ENCODE measurements around the gene SPTB. TPM values are rescaled to one million over a fixed set of nuclear protein-coding genes. Genes with fewer than 3 reads are reported as not detected.
"Not testable (repeated sequence)": the region's sequence is repeated elsewhere in the genome, so short reads cannot be mapped to it uniquely, and the experiment has no call there.

Gene SPTB
- total RNA-seq, 1 donor from 2014 or later = 0.10 TPM

DNA sequence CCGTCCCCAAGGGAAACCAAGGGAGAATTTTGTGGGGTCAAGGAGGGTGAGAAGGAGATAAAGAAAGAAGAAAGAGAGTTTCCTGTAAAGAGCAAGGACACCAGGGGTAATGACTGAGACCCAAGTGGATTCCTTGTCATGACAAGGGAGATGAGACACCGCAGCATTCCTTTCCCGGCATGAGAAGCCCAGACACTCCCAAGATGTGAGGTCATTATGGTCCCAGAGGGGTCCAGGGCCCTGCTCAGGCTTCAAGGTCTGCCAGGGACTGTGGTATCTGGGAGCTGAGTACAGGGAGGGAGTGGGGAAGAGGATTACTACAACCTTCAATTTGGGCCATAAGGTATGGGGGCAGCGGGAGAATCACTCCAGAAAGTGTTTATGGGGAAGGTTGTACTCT, 58.1 kb downstream of the SPTB start:
- DNase-seq (ENCODE audit: low read depth) = no peak

DNA sequence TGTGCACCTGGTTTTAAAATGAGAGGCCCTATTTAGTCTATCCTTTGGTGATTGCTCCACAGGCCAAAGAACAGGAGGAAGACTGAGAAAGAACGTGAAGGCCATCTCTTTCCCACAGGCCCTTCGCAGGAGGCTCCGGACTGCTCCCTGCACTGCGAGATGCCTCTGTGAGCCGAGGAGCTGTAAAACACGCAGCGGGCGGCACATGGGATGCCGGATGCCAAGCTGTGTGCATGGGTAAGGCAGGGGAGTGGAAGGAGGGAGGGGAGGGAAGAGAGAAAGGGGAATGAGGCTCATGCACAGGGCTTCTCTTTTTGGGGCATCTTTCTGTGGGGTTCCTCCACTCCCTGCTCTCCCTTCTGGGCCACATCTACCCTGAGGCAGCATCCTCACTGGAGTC, 61.6 kb downstream of the SPTB start:
- no peak for DNase-seq (ENCODE audit: low read depth)

DNA sequence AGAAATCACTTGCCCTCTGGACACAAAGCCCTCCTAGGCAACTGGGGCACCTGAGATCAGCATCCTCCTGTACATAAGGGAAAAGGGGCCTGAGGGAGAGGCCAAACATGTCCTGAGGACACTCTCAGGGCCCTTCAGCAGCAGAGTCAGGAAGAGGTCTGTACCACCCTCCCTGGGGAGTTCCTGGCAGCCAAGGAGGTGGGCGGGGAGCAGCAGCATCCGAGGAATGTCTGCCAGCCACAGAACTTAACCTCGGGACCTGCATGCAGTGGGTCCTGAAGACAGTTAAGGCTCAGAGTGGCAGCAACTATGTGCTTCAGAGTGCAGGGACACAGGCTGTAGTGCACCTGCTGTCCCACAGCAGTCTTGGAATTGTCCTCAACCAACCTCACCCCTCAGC, 62.1 kb downstream of the SPTB start:
- DNase-seq (ENCODE audit: low read depth) = peak; percentile 30

DNA sequence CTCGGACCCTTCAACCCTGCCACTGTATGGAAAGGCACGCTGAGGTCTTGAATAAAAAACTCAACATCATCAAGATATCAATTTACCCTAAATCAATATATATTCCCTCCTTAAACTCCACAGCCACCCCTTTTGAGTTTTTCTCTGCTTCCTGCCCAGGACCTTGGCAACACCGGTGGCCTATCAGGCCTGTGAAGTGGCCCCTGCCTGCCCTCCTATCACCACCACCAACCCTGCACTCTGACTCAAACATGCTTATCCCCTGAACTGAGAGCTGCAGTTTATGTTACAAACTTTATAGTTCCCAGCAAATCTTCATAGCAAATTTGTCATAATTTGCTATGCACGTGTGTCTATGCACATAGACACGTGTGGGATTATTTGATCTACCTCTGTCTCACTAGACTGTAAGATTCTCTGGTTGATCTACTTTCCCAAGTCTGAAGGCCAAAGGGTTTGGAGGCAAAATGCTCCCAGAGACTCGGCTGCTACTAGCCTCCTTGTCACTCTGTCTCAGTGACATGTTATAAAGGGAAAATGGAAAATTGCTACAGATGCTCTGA, 63.4 kb downstream of the SPTB start:
- no peak for DNase-seq (ENCODE audit: low read depth)

DNA sequence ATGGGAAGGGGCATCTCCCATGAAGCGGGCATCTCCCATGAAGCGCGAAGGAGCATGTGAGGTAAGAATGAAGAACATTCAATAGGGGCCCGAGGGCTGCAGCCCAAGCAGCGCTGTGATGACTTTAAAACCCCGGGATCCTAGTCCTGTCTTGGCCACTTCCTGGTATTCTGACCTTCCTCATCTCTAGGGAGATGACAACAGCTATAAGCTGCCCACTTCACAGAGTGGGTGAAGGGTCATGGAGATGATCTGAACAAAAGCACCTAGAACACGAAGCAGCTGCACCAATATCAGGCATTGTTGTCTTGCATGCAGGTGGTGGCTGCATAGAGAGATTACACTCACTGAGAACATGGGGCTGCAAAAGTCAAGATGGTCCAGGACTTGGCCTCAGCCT, 64.5 kb downstream of the SPTB start:
- no peak for DNase-seq (ENCODE audit: low read depth)

DNA sequence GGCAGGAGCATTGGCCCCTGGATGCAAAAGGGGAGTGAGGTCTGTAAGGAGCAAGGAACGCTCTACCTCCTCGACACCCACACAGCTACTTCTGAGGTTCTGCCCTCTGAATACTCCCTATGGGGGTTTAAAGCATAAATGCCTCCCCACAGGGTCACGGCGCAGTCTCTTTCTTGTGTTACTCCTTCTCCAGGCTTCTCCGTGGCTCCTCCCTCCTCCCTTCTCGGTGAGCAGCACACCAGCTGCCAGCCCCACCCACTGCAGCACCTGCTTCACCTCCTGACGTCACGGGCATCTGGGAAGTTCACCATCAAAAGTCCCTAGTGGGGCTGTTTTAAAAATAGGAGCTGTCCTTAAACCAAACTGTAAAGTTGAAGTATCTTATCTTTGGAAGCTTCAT, 67.3 kb downstream of the SPTB start:
- DNase-seq (ENCODE audit: low read depth) = no peak

DNA sequence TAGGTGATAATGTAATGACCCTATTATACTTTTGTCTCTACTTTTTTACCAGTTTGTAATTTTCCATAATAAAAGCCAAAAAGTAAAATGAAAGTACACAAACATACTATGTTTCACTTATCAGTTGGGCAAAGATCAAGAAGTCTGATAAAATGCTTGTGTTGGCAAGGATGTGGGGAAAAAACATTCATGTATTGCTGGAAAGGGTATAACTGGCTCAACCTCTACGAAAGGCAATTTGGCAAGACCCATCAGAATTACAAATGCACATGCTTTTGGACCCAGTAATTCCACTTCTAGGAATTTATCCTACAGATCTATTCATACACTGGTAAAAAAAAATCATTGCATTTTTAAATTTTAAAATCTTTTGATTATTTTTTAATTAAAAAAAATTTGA, 68.0 kb downstream of the SPTB start:
- DNase-seq (ENCODE audit: low read depth) = no peak

DNA sequence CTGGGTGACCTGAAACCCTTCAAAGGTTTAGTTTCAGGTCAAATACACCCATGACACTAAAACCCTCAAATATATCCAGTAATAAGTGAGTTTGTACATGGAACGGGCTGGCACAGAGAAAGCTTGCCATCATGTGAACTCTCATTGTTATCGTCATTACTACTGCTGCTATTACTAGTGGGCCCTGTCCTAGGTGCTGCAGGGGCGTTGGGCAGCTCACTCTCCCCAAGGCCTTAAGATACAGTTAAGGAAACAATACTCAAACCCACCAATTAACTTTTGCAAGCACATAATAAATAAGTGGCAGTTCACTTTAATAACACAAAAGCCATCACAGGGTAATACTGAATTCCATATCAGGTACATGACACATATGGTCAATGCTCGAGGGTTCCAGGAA, 71.3 kb downstream of the SPTB start:
- no peak for DNase-seq (ENCODE audit: low read depth)

DNA sequence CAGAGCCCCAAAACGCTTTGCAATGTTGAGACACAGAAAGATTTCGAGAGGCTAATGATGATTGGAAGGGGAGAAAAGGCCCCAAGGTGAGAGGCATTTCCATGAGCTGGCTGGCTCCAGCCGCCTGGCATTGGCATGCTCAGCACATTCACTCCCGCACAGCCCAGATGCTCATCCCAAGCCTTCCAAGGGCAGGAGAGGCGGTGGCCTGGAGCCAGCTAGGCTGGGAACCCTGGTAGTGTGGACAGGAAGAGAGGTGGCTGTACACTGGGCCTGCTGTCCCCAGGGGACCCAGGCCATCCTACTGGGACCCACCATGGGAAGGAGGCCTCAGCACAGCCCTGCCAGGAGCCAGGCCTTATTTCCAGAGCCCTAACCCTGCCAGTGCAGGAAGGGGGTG, 72.2 kb downstream of the SPTB start:
- DNase-seq (ENCODE audit: low read depth) = no peak

DNA sequence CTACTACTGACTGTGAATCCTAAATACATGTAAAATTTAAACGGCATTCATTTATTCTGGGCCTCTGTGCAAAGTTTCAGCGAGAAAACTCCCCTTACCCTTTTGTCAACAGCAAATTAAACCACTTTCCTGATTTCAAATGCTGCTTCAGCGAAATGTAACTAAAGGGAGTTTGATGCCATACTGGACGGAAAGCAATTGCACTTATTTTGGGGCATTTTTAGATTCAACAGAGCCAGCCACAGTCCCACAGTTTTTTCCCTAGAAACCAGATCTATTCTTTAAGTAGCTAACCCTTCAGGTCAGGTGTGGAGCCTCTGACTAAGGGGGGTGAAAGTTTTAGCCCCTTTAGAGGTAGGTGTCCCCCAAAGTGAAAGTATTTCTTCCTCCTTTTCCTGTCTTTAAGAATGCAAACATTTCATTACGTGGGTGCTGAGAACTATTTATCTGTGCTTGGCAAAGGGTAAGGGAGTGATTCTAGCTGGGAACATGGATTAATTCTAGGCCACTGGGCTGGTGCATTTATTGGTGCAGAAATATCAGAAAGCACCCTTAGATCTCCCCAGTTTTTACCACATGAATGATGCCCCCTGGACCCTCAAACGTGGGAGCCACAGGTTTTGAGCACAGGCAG, 72.7 kb downstream of the SPTB start:
- no peak for DNase-seq (ENCODE audit: low read depth)

DNA sequence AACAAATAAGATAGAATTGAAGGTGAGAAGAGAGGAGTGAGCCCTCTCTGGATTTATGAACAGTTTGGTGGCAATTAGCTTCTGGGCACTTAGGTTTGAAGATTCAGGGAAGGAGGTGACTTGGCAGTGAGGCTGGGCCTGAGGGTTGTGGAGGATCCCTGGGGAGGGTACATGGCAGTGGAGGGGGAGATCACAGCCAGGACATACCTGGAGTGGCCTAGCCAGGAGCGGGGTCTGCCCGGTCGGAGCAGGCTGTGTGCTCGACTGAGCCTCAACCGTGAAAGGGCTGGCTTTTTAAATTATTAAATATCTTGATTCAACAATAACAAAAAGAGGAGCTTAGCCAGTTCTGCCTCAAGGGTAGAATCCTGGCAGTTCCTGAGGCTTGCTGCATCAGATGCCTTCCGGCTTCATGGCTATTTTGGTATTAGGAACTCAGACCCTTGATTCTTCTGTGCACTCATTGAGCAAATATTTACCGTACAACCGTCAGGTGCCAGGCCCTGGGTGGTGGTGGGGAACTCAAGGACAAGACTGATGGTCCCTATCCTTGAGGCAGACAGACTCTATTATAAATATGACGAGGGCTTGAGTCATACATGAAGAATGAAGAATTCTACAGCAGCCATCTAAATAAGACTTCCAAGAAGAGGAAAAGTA, 73.4 kb downstream of the SPTB start:
- peak; percentile 76 for DNase-seq (ENCODE audit: low read depth)

DNA sequence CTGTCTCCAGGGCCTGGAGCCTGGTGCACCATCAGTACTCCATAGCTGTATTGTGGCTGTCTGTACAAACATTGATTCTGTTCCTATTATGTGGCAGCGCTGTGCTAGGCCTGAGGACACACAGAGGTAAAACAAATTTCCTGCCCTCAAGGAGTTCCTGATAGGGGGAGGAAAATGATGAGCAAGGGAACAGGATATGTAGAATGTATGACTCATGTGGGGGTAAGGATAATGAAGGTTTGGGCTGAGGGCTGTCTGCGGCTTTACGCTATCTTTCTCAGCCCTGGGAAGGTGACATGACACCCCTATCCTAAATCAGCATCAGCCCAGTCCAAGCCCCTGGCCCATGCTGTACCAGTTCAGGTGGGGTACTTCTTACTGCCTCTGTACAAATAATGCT, 74.1 kb downstream of the SPTB start:
- DNase-seq (ENCODE audit: low read depth) = not testable (repeated sequence)

DNA sequence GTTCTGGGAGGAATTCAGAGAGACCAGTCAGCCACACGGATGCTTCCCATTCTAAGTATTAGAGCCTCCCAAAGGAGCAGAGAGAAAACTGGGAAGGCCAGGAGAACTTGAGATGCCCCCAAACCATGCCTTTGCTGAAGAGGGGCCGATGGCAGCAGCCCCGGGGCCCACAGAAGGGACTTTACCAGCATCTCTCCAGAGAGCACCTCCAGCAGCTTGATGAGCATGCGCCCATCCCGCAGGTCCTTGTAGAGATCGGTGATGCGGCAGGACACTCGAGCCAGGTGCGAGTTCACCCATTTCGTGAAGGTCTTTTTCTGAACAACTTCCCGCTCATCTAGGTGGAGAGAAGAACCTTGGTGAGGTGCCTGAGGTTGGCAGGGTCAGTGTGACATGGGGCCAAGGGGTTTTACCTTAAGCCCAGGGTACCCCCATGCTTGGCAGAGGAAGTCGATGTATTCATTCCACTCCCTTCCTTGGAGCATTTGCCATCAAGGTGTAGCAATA, 74.9 kb downstream of the SPTB start:
- DNase-seq (ENCODE audit: low read depth) = no peak

DNA sequence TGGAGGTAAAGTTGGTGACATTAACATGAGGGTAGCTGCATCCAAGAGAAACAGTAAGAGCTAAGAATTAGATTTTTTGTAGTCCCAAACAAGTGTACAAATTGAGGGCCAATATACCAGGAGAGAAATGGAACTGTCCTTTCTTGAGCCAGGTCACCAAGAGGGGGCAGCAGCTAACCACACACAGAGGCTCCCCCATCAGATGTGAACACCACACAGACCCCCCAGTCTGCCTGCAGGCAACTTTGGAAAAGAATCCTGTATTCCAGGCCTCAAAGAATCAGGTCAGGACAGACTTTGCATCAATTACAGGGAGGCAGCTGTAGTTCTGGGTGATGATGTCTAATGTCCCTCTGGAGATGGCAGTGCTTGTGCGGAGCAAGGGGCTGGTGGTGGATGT, 77.9 kb downstream of the SPTB start:
- DNase-seq (ENCODE audit: low read depth) = no peak

DNA sequence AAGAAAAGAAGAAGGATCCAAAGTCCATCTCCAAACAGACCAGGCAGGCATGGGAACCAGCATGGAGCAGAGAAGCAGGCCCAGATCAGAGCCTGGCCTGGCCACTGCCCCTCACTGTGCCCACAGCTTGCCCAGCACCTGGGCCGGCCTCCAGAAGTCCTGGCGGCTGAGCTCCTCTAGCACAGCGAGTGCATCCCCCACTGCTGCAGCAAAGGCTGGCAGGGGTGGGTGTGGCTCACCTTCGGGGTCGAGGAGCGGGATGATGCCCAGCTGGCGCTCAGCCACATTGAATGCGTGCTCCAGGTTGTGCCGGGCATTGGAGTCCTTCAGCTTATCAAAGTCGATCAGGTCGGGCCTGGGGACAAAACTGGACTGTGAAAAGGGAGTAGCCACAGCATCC, 78.7 kb downstream of the SPTB start:
- DNase-seq (ENCODE audit: low read depth) = no peak

DNA sequence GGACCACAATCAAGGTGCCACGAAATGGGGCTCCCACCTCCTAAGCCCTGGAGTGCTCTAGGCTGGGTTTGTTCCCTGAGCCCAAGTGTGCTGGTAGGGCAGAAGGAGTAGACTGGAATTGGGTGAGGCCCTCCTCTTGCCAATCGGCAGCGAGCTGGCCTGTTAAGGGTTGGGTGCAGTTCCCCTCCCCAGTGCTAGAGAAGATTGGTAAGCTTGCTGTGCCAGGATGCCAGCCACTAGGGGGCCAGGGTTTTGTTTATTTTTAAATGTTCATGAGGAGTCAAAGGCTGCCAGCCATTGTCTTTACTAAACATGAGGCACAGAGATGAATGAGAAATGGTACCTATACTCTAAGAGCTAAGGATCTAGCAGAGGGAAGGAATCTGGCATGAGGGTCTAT, 79.7 kb downstream of the SPTB start:
- peak; percentile 47 for DNase-seq (ENCODE audit: low read depth)

DNA sequence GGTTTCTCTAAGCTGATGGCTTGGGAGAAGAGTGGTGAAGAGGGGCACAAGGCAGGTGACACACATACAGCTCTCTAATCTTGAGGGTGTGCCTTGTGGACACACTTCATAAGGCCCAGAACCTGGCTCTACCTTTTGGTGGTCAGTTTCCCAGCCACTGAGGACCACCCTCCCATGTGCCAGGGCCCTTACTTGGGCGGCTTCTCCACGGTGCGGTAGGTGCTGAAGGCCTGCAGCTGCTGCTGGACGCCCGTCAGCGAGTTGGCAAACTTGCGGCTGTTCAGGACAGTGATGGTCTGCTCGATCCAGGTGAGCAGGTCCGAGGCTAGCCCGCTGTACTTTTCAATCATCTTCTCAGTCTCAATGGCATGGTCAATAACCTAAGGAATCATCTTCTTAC, 80.2 kb downstream of the SPTB start:
- DNase-seq (ENCODE audit: low read depth) = no peak

DNA sequence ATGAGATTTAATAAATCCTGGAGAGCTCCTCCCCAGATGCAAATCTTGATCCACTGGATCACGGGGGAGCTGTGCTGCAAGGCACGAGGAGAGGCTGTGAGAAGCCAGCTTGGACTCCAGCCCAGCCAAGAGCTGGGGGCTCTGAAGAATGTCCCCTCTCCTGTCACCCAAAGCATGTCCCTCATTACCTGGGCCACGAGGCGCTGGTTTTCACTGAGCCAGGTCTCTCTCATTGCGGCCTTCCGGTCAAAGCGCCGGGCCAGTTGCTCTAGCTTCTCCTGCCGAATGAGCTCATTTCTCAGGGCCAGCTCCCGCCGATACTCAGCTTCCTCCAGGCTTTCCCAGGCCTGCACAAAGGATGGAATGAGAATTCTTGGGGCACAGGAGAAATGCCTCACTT, 83.3 kb downstream of the SPTB start:
- DNase-seq (ENCODE audit: low read depth) = no peak

DNA sequence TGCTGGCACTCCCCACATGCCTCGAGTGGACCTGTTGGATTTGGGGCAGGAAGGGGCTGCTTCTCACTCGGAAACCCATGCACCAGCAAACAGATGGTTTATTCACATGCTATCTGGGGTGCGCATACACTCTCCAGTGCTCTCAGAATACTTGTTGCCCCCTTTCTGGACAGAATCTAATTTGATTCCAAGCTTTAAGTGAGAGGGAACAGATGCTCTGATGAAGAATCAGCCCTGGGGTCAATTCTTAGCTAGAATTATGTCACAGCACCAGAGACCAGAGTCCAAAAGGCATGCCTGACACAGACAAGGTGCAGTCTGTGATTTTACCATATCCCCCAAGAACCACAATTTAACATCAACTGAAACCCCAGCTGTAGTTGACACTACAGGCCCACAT, 83.8 kb downstream of the SPTB start:
- DNase-seq (ENCODE audit: low read depth) = no peak

DNA sequence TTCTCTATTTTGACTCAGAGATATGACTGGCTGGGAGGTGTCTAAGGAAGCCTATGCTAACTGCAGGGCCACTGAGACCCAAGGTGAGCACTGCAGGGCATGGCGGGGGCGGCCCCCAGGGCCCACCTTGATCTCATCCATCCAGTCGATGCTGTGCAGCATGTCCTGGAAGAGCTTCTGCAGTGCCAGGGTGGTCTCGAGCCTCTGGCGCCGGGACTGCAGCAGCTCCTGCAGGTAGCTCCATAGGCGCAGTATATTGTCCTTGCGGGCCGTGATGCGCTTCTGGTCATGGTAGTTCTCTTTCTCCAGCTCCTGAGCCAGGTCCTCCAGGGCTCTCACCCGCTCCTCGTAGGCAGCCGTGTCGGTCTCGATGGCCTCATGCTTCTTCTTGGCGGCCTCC, 84.5 kb downstream of the SPTB start:
- no peak for DNase-seq (ENCODE audit: low read depth)

DNA sequence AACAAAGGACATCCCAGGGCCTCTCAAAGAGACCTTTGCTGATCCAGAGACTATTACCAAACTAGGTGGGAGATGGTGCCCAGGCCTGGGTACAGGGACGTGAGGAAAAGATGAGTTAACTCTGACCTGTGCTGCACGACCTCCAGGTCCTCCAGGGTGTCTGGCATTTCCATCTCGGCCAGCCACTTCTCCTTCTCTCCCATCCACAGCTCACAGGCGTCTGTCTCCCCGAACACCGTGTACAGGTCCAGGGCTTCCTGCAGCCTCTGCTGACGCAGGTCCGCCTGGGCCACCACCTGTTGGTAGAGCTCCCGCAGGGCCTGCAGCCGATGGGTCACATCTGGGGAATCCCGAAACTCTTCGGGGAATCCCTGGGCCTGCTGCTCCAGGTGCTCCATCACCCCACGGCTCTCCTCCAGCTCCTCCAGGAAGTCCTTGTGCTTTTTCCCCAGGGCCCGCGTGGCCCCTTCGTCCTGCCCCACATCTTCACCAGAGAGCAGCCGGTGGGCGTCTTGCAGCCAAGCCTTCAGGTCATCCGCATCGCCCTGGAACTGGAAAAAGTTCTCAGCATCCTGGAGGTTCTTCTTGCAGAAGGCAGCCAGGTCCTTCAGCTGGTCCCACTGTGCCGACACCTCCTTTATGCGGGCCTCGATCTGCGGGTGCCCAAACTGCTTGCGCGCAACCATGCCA, 86.7 kb downstream of the SPTB start:
- no peak for DNase-seq (ENCODE audit: low read depth)

DNA sequence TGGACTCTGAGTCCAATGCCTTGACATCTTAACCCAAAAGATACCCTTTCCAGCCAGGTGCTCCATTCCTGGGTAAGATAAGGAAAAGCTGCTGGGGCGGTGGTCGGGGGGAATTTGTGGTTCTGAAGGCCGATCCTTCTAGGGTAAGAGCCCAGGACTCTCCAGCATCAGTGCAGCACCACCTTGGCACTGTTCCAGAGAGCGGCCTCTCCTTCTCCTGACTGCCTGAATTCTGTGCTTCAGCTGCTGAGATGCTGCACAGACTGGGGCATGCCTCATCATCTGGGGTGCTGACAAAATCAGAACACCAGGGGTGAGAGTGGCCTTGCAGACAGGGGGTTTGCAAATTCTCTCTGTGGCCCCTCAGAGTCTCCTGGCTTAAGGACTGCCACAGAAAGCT, 87.5 kb downstream of the SPTB start:
- DNase-seq (ENCODE audit: low read depth) = no peak

DNA sequence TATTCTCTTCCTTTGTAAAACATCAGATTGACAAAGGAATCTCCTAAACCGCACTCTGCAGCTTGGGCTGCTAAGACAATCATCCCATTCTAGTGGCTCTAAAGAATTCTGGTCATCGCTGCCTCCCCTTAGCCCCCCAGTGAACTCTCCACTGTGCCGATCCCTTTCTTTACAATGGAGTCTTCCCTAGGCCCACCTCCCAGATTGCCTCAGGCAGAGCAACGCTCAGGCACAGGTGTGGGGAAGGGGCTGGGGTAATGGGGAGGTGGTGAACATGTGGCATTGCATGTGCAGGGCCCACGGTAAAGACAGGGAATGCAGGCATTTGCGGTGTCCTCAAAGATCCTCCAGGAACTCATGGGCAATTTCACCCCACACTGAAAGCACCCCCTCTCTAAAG, 89.2 kb downstream of the SPTB start:
- DNase-seq (ENCODE audit: low read depth) = no peak

All from renal cortical epithelial cell (primary cell).